Small intestine (tissue), 16 donors: ENCODE data around the gene HSD11B1L. TPM values are rescaled to one million over a fixed set of nuclear protein-coding genes. Genes with fewer than 3 reads are reported as not detected.

Experiments used
- DNase-seq, 2 donors: peaks; one replicate each; pipeline versions ENCODE4 v3.0.0 to v3.0.0-alpha.2; 2013
- FAIRE-seq: peaks from 2 replicates; lab custom pipeline; 2012; peaks lifted over from hg19 to GRCh38; lab: Jason Lieb, UNC
- H3K27ac ChIP-seq, 3 donors: one replicate each; pipeline ENCODE4 v1.5.1; 2013; ENCODE audit warnings: low read length in 2 of 3, mild to moderate bottlenecking in 2 of 3, control low read depth in 1 of 3, inconsistent platforms in 1 of 3, low read depth in 1 of 3, moderate library complexity in 1 of 3
- H3K27me3 ChIP-seq, 3 donors: one replicate each; pipeline ENCODE4 v1.6.1; 2013; ENCODE audit warnings: low read length in 3 of 3, inconsistent platforms in 1 of 3; ENCODE audit not compliant: control insufficient read depth in 3 of 3, insufficient read depth in 3 of 3
- H3K36me3 ChIP-seq, 3 donors: one replicate each; pipeline ENCODE4 v1.6.1; 2013; ENCODE audit warnings: low read length in 3 of 3, inconsistent platforms in 1 of 3, low read depth in 1 of 3, mild to moderate bottlenecking in 1 of 3, moderate library complexity in 1 of 3; ENCODE audit not compliant: control insufficient read depth in 3 of 3, insufficient read depth in 2 of 3
- H3K4me1 ChIP-seq, 3 donors: one replicate each; pipeline ENCODE4 v1.6.1; 2013; ENCODE audit warnings: low read length in 2 of 3, inconsistent platforms in 1 of 3, low read depth in 1 of 3, mild to moderate bottlenecking in 1 of 3, moderate library complexity in 1 of 3; ENCODE audit not compliant: control insufficient read depth in 3 of 3, insufficient read depth in 2 of 3
- H3K4me3 ChIP-seq, 3 donors: one replicate each; pipeline ENCODE4 v1.5.1; 2013; ENCODE audit warnings: low read length in 3 of 3, control low read depth in 1 of 3, inconsistent platforms in 1 of 3, low read depth in 1 of 3, mild to moderate bottlenecking in 1 of 3, moderate library complexity in 1 of 3
- H3K9me3 ChIP-seq, 2 donors: one replicate each; pipeline ENCODE4 v1.6.1; 2013; ENCODE audit warnings: low read depth in 1 of 2, low read length in 1 of 2; ENCODE audit not compliant: control insufficient read depth in 2 of 2, insufficient read depth in 1 of 2
- WGBS, 3 donors: extraction: QIAGEN DNeasy Blood & Tissue Kit; methylation state at CpG; one replicate each; pipeline ENCODE4 v1.1.7; 2013; 5-methylcytosine and 5-hydroxymethylcytosine counted together
- long read RNA-seq, 10 donors: transcript quantifications; one replicate each; lab custom pipeline, GENCODE V29; 2026
- polyA plus RNA-seq, 4 donors: library from polyadenylated mRNA; stranded (reverse) in 3 of 4; unstranded in 1 of 4; fragments of 200-250 nt in 3 of 4; fragments of 120-200 nt in 1 of 4; gene quantifications; one replicate each; pipeline versions ENCODE4 v1.2.1 to v1.2.3, GENCODE V29; 2013
- donor health status: healthy with polysubstance abuse.
- donor health status: control.
- donor health status: control.
- donor health status: Bipolar disorder and iron deficiency.
- donor health status: healthy.

HSD11B1L gene, protein sequence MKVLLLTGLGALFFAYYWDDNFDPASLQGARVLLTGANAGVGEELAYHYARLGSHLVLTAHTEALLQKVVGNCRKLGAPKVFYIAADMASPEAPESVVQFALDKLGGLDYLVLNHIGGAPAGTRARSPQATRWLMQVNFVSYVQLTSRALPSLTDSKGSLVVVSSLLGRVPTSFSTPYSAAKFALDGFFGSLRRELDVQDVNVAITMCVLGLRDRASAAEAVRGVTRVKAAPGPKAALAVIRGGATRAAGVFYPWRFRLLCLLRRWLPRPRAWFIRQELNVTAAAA
- polyA plus RNA-seq, result 1 to 10 TPM; 4.5 to 6.0 (median 4.6) TPM
- long read RNA-seq, donor 1, result 0 reads
- long read RNA-seq, donor 2, result 0 reads
- long read RNA-seq, donor 3, partial matches to known transcripts, result 0 of 1 reads
- long read RNA-seq, donor 3, other reads (novel, unspliced or antisense), result 0 of 1 reads
- long read RNA-seq, donor 4, result 0 reads
- long read RNA-seq, donor 5, result 0 reads
- long read RNA-seq, donor 6, partial matches to known transcripts, result 0 of 2 reads
- long read RNA-seq, donor 6, other reads (novel, unspliced or antisense), result 0 of 2 reads
- long read RNA-seq, donor 7, partial matches to known transcripts, result 0 of 2 reads
- long read RNA-seq, donor 7, other reads (novel, unspliced or antisense), result 0 of 2 reads
- long read RNA-seq, donor 8, result 0 reads
- long read RNA-seq, donor 9, result 0 reads
- long read RNA-seq, donor 10, partial matches to known transcripts, result 0 of 2 reads
- long read RNA-seq, donor 10, other reads (novel, unspliced or antisense), result 0 of 2 reads

- FAIRE-seq (peak; percentile 85), DNase-seq (peak; percentile 99 to 100)
- H3K36me3 ChIP-seq, result peaks cover 0 to 17% (median 0%) of the 10 kb centered on the region in 3 donors
- WGBS, 3 donors, result 0 to 1% (median 1%) methylated on average over 80 to 94 of the region's 94 CpGs
- peaks cover 0 to 4% (median 0%) of the 10 kb centered on the region in 3 donors for H3K27me3 ChIP-seq
- peak within 1 kb of the TSS; percentile 51 to 83 (median 80) for H3K27ac ChIP-seq
- peak within 1 kb of the TSS; percentile 55 to 98 (median 64) for H3K4me3 ChIP-seq
- H3K4me1 ChIP-seq, result peaks cover 1 to 10% (median 6%) of the 10 kb centered on the region in 3 donors
- no peaks in the 10 kb centered on the region for H3K9me3 ChIP-seq
Measured at GRCh38 chr19:5680437-5681368, at the start of gene HSD11B1L, which contains the start of gene MICOS13. Gene HSD11B1L (plus strand): TSS chr19:5681027. CDS start chr19:5684833, 3,806 bp downstream. Gene MICOS13 (minus strand): TSS chr19:5680516. CDS start chr19:5680486, 30 bp downstream.

GRCh38 chr19:5631567-5632240 is 49.1 kb upstream of the HSD11B1L start:
- Histone ChIP-seq H3K4me3 (no peak overlapping the region), H3K4me1 (peaks cover 0 to 3% (median 2%) of the 10 kb centered on the region in 3 donors), H3K27ac (no peak overlapping the region), H3K27me3 (no peaks in the 10 kb centered on the region), H3K9me3 (no peaks in the 10 kb centered on the region), H3K36me3 (peaks cover 6 to 35% (median 10%) of the 10 kb centered on the region in 3 donors)
- no peak for FAIRE-seq
- WGBS, 3 donors, result 72 to 86% (median 82%) methylated on average over 9 of the region's 9 CpGs
- DNase-seq, result no peak

DNA sequence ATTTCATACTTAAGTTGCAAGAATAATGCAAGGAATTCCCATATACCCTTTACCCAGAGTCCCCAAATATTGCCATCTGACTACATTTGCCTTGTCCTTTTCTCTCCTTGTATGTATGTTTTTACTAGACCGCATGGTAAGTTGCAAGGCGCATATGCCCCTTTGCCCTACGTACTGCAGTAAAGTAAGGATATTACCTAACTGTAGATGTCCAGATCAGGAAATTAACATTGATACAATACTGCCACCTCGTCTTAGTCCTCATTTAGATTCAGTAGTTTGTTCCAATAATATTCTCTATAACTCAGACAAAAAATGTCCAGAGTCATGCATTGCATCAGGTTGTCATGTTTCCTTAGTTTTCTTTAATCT is 48.6 kb upstream of the HSD11B1L start:
- WGBS, 3 donors, result 54 to 61% (median 57%) methylated on average over 4 of the region's 4 CpGs
- FAIRE-seq, result no peak

GRCh38 chr19:5632657-5633056 is 48.2 kb upstream of the HSD11B1L start:
- Histone ChIP-seq H3K27me3 (no peaks in the 10 kb centered on the region), H3K4me3 (no peak overlapping the region), H3K9me3 (no peaks in the 10 kb centered on the region), H3K36me3 (peaks cover 5 to 31% (median 5%) of the 10 kb centered on the region in 3 donors), H3K27ac (no peak overlapping the region), H3K4me1 (peaks cover 0 to 3% (median 2%) of the 10 kb centered on the region in 3 donors)
- DNase-seq (peak in 1 of 2 donors; percentile 18), FAIRE-seq (no peak)
- WGBS, 3 donors, result 73 to 75% (median 74%) methylated on average over 5 of the region's 5 CpGs

More for the DNA sequence above, 48.6 kb upstream of the HSD11B1L start:
- Histone ChIP-seq H3K4me3 (no peak overlapping the region), H3K9me3 (no peaks in the 10 kb centered on the region), H3K36me3 (peaks cover 5 to 32% (median 10%) of the 10 kb centered on the region in 3 donors), H3K4me1 (peaks cover 0 to 3% (median 2%) of the 10 kb centered on the region in 3 donors), H3K27ac (no peak overlapping the region), H3K27me3 (no peaks in the 10 kb centered on the region)
- peak in 1 of 2 donors; percentile 9 for DNase-seq

DNA sequence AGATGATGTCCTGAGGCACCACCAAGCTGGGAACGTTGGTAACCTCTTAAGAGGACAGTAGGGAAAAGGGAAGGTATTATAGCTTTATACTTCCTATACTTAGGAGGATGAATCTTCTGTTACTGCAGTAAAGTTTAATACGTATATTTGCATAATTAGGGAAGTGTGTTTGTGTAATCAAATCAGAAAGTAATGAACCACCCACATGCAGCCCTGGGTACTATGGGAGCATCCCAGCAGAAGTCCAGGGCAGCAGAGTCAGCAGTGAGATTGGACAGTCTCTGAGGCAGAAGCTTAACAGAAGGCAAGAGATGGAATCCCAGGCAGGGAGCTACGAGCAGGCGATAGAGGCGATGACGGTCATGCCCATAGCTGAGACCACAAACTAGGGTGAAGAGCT is 45.4 kb upstream of the HSD11B1L start:
- Histone ChIP-seq H3K4me3 (no peak overlapping the region), H3K4me1 (peaks cover 0 to 3% (median 2%) of the 10 kb centered on the region in 3 donors), H3K27ac (no peak overlapping the region), H3K36me3 (peaks cover 2 to 24% (median 3%) of the 10 kb centered on the region in 3 donors), H3K9me3 (no peaks in the 10 kb centered on the region), H3K27me3 (no peaks in the 10 kb centered on the region)
- no peak for DNase-seq
- whole genome bisulfite sequencing, 3 donors, result 77 to 85% (median 82%) methylated on average over 6 of the region's 6 CpGs
- FAIRE-seq, result no peak

GRCh38 chr19:5637971-5638370 is 42.9 kb upstream of the HSD11B1L start:
- 42 to 52% (median 48%) methylated on average over 1 of the region's 1 CpG for WGBS, 3 donors
- Histone ChIP-seq H3K36me3 (peaks cover 8 to 41% (median 11%) of the 10 kb centered on the region in 3 donors), H3K4me3 (no peak overlapping the region), H3K4me1 (no peaks in the 10 kb centered on the region), H3K27ac (no peak overlapping the region), H3K27me3 (no peaks in the 10 kb centered on the region), H3K9me3 (no peaks in the 10 kb centered on the region)
- DNase-seq (no peak), FAIRE-seq (no peak)

- DNase-seq, result no peak
- H3K36me3 ChIP-seq, result peaks cover 15 to 51% (median 17%) of the 10 kb centered on the region in 3 donors
- H3K9me3 ChIP-seq, result no peaks in the 10 kb centered on the region
- FAIRE-seq, result no peak
- no peak overlapping the region for H3K4me3 ChIP-seq
- H3K27ac ChIP-seq, result no peak overlapping the region
- H3K4me1 ChIP-seq, result no peaks in the 10 kb centered on the region
- H3K27me3 ChIP-seq, result no peaks in the 10 kb centered on the region
- 91 to 97% (median 95%) methylated on average over 4 of the region's 4 CpGs for WGBS, 3 donors
Measured at GRCh38 chr19:5641171-5641570, 39.7 kb upstream of the HSD11B1L start.
